Muscle of back (tissue), 10 donors: ENCODE measurements around the gene BBIP1. TPM values are rescaled to one million over a fixed set of nuclear protein-coding genes. Genes with fewer than 3 reads are reported as not detected.

Experiments
- polyA plus RNA-seq, 10 donors: library from polyadenylated mRNA; unstranded; fragments of 120-200 nt; gene quantifications; one replicate each; pipeline ENCODE4 v1.2.1, GENCODE V29; 2013; ENCODE audit not compliant: insufficient read length in 10 of 10

BBIP1 gene
- polyA plus RNA-seq, 10 donors: 22.4 to 38.5 (median 27.0) TPM

Other genes with a start within 250 kb of the BBIP1 start
- gene PDCD4, start 47.3 kb downstream of the BBIP1 start, polyA plus RNA-seq: 100 to 1,000 TPM; 118 to 216 (median 146) TPM
- 10 to 100 TPM; 26.1 to 36.4 (median 30.9) TPM for gene SHOC2, start 424 bp upstream of the BBIP1 start, polyA plus RNA-seq
- gene ADRA2A, start 157.8 kb upstream of the BBIP1 start, polyA plus RNA-seq: 1 to 10 TPM; 3.1 to 6.4 (median 4.7) TPM